ENCODE data around the gene PAK6.

- no peak for TF ChIP-seq NR4A1 (CRISPR knock-in tag; IDR thresholded peaks at IDR 0.05)
- TF ChIP-seq NR4A1 (tag; IDR thresholded peaks at IDR 0.05), result no peak
- TF ChIP-seq, protein P1, sequence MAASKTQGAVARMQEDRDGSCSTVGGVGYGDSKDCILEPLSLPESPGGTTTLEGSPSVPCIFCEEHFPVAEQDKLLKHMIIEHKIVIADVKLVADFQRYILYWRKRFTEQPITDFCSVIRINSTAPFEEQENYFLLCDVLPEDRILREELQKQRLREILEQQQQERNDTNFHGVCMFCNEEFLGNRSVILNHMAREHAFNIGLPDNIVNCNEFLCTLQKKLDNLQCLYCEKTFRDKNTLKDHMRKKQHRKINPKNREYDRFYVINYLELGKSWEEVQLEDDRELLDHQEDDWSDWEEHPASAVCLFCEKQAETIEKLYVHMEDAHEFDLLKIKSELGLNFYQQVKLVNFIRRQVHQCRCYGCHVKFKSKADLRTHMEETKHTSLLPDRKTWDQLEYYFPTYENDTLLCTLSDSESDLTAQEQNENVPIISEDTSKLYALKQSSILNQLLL (CRISPR knock-in tag; IDR thresholded peaks at IDR 0.05; ENCODE audit: borderline replicate concordance), result no peak
- no peak for TF ChIP-seq FOXM1 (IDR thresholded peaks at IDR 0.05; ENCODE audit: low read depth)
- no peak for TF ChIP-seq FOXM1 (CRISPR knock-in tag; IDR thresholded peaks at IDR 0.05; ENCODE audit: low read depth)
- TF ChIP-seq NR1H2 (CRISPR knock-in tag; IDR thresholded peaks at IDR 0.05), result no peak
- no peak for TF ChIP-seq GTF2F1 (IDR thresholded peaks at IDR 0.05; ENCODE audit: low read depth, low read length)
- TF ChIP-seq, protein P2, sequence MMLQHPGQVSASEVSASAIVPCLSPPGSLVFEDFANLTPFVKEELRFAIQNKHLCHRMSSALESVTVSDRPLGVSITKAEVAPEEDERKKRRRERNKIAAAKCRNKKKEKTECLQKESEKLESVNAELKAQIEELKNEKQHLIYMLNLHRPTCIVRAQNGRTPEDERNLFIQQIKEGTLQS (IDR thresholded peaks at IDR 0.05), result no peak
- TF ChIP-seq, protein P2 (CRISPR knock-in tag; conservative IDR thresholded peaks at IDR 0.05), result no peak
- TF ChIP-seq FOXK1 (CRISPR knock-in tag; IDR thresholded peaks at IDR 0.05; ENCODE audit: borderline replicate concordance), result no peak
- no peak for TF ChIP-seq SMC3 (conservative IDR thresholded peaks at IDR 0.05; ENCODE audit: insufficient read depth, low read depth, low read length)
- TF ChIP-seq ZBTB33 (CRISPR knock-in tag; IDR thresholded peaks at IDR 0.05), result no peak
- TF ChIP-seq ZBTB2 (IDR thresholded peaks at IDR 0.05), result no peak
Measured at GRCh38 chr15:40286061-40286532, 47.2 kb downstream of the PAK6 start.

Data from K562 (cell line).